Left lung (tissue), 10 donors: Measurements from ENCODE around the gene RNF207. TPM values are rescaled to one million over a fixed set of nuclear protein-coding genes. Genes with fewer than 3 reads are reported as not detected.

Source experiments
- ATAC-seq: fragments of 200-7000 bp; cut with Tn5 transposase; one replicate; pipeline ENCODE4 v1.9.1; 2020; ENCODE audit warnings: moderate library complexity
- DNase-seq, 4 donors: peaks; one replicate each; pipeline ENCODE4 v3.0.0-alpha.2; 2013 to 2020
- H3K27ac ChIP-seq, 2 donors: fragments of 200-600 bp; sonication (generic) in 1 of 2; one replicate each; pipeline versions ENCODE4 v1.5.0 to v1.8.0; 2020 to 2021
- H3K27me3 ChIP-seq, 2 donors: fragments of 200-600 bp; sonication (generic) in 1 of 2; one replicate each; pipeline versions ENCODE4 v1.5.0 to v1.8.0; 2020 to 2021
- H3K36me3 ChIP-seq, 2 donors: fragments of 200-600 bp; sonication (generic) in 1 of 2; one replicate each; pipeline versions ENCODE4 v1.5.0 to v1.8.0; 2020 to 2021
- H3K4me1 ChIP-seq, 2 donors: fragments of 200-600 bp; one replicate each; pipeline ENCODE4 v1.8.0; 2021
- H3K4me3 ChIP-seq, 2 donors: fragments of 200-600 bp; sonication (generic) in 1 of 2; one replicate each; pipeline versions ENCODE4 v1.5.0 to v1.8.0; 2020 to 2021; ENCODE audit warnings: mild to moderate bottlenecking in 1 of 2
- H3K9me3 ChIP-seq, 2 donors: fragments of 200-600 bp; sonication (generic) in 1 of 2; one replicate each; pipeline versions ENCODE4 v1.5.0 to v1.8.0; 2020 to 2021
- intact Hi-C, 2 donors: fragments of 100-400 bp; cut with DNase I; formaldehyde crosslinking; loops; one replicate each; pipeline versions ENCODE4 v1.11.2 to v1.14.2; 2022
- polyA plus RNA-seq, 6 donors: library from polyadenylated mRNA; unstranded; fragments of 120-200 nt; gene quantifications; one replicate each; pipeline ENCODE4 v1.2.1, GENCODE V29; 2013; ENCODE audit not compliant: insufficient read length in 6 of 6
- total RNA-seq, 2 donors: library from RNA; stranded (reverse); fragmentation: NEBNext Ultra II Directional; extraction: Animal tissue kit (Norgen Biotek cat#: 25700); gene quantifications; one replicate each; pipeline ENCODE4 v1.2.1, GENCODE V29; 2021
- TF ChIP-seq, protein P1 (sequence below), 2 donors: fragments of 200-600 bp; sonication (generic) in 1 of 2; IDR thresholded peaks; one replicate each; pipeline versions ENCODE4 v1.5.0 to v1.8.0; 2021; ENCODE audit warnings: antibody characterized with exemption in 2 of 2
- donor health status: DM: no; HTN: yes; CAD: no.
- donor health status: DM: no; HTN: no; CAD: no.

The RNF207 gene
- total and polyA plus RNA-seq, 8 donors = 10.7 to 16.3 (median 13.1) TPM

DNA sequence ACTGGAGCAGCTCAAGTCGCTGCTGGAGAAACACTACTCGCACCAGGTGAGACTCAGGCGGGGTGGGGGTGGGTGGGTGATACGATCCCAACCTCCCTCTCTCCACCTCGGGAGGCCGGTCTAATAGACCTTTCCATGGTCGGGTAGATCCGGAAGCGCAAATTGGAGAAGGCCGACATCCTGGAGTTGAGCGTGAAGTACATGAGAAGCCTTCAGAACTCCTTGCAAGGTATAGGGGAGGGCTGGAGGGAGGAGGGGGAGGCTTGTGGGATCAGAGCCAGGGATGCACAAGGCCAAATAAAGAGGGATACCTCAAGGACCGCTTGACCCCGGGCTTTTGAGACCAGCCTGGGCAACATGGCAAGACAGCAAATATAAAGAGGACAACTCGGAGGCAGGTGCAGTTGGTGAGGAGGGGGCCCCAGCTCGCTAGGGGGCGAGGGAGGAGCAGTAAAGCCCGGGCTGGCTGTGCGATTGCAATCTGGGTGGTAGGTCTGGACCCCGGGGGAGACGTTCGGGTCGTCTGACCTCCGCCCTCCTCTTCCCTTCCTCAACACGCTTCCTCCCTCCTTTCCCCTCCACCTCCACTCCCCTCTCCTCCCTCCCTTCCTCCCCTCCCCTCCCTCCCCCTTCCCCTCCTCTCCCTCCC lies 38.6 kb downstream of the RNF207 start:
- TF ChIP-seq, protein P1, sequence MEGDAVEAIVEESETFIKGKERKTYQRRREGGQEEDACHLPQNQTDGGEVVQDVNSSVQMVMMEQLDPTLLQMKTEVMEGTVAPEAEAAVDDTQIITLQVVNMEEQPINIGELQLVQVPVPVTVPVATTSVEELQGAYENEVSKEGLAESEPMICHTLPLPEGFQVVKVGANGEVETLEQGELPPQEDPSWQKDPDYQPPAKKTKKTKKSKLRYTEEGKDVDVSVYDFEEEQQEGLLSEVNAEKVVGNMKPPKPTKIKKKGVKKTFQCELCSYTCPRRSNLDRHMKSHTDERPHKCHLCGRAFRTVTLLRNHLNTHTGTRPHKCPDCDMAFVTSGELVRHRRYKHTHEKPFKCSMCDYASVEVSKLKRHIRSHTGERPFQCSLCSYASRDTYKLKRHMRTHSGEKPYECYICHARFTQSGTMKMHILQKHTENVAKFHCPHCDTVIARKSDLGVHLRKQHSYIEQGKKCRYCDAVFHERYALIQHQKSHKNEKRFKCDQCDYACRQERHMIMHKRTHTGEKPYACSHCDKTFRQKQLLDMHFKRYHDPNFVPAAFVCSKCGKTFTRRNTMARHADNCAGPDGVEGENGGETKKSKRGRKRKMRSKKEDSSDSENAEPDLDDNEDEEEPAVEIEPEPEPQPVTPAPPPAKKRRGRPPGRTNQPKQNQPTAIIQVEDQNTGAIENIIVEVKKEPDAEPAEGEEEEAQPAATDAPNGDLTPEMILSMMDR (IDR thresholded peaks at IDR 0.05) = no peak
- Histone ChIP-seq H3K36me3 (no peaks in the 10 kb centered on the region), H3K27me3 (peaks cover 72 to 100% of the 10 kb centered on the region in 2 donors), H3K9me3 (no peaks in the 10 kb centered on the region), H3K4me1 (peaks cover 9 to 41% of the 10 kb centered on the region in 2 donors), H3K27ac (no peak overlapping the region), H3K4me3 (no peak overlapping the region)
- intact Hi-C loops = loop anchor here in 1 of 2 donors (5.0 kb wide), 1 partner anchor 103 kb away; no protein-coding TSS in a partner anchor
- DNase-seq = no peak
- ATAC-seq = no peak

DNA sequence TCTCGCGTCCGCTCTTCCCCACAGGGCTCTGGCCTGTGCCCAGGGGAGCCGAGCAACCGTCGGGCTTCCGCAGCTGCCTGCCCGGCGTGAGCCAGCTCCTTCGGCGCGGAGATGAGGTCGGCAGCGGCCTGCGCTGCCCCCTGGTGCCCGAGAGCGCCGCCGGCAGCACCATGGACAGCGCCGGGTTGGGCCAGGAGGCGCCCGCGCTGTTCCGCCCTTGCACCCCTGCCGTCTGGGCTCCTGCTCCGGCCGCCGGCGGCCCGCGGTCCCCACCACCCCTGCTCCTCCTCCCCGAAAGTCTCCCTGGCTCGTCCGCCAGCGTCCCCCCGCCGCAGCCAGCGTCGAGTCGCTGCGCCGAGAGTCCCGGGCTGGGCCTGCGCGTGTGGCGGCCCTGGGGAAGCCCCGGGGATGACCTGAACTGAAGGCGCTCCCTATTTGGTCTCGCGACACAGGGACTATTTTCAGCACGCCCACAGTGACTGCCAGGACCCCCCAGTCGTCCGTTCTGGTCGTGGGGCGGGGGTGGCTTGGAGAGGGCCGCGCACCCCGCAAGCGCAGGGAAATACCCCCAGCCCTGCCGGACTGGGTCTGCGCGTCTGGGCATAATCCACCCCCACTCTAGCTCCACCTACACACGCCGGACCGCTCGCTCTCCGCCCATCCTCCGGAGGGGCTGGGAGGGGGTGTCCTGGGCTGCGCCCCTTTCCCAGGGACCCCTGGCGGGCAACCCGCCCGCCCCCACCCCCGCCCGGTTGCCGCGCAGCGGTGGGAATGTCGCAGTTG lies 39.4 kb downstream of the RNF207 start:
- peaks cover 77 to 100% of the 10 kb centered on the region in 2 donors for H3K27me3 ChIP-seq
- ATAC-seq (peak; percentile 89), DNase-seq (peak; percentile 78 to 92 (median 85))
- no peak overlapping the region for H3K4me3 ChIP-seq
- no peaks in the 10 kb centered on the region for H3K9me3 ChIP-seq
- H3K36me3 ChIP-seq = no peaks in the 10 kb centered on the region
- H3K27ac ChIP-seq = no peak overlapping the region
- H3K4me1 ChIP-seq = peaks cover 9 to 47% of the 10 kb centered on the region in 2 donors
- intact Hi-C loops = loop anchor here in 1 of 2 donors (5.0 kb wide), 1 partner anchor 102 kb away; no protein-coding TSS in a partner anchor
- TF ChIP-seq, protein P1 (IDR thresholded peaks at IDR 0.05) = peak; percentile 68 to 72

DNA sequence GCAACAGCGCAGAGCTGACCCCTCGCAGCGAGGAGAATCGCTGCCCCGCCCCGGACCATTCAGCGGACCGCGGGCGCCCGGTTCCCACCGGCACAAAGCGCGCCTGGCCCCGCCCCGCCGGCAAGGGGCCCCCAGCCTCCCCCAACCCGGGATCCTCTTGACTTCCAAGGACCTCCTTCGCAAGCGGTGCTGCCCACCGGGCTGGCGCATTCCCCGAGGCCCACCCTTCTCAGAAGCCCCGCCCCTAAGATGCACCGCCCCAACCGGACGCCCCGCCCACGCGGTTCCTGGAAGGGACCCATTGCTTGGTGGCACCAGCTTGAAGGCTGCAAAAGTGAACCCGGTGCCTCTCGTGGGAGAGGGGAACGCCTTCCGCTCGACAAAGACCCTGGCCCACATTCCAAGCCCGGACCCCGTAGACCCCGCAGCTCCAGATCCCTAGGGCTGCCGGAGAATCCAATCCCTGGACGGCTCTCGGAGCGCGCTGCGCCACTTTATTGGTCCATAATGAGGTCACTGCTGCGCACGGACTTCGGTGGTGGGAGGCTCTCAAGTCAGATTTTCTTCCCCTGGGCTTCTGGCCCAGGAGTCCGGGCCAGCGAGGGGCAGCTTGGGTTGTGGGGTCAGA lies 40.1 kb downstream of the RNF207 start:
- Histone ChIP-seq H3K9me3 (no peaks in the 10 kb centered on the region), H3K27me3 (peaks cover 76 to 100% of the 10 kb centered on the region in 2 donors), H3K36me3 (no peaks in the 10 kb centered on the region), H3K4me1 (peaks cover 9 to 47% of the 10 kb centered on the region in 2 donors), H3K27ac (no peak overlapping the region), H3K4me3 (no peak overlapping the region)
- intact Hi-C loops = loop anchor here in 1 of 2 donors (5.0 kb wide), 1 partner anchor 101 kb away; no protein-coding TSS in a partner anchor
- ATAC-seq (no peak), DNase-seq (no peak)
- TF ChIP-seq, protein P1 (IDR thresholded peaks at IDR 0.05) = no peak

DNA sequence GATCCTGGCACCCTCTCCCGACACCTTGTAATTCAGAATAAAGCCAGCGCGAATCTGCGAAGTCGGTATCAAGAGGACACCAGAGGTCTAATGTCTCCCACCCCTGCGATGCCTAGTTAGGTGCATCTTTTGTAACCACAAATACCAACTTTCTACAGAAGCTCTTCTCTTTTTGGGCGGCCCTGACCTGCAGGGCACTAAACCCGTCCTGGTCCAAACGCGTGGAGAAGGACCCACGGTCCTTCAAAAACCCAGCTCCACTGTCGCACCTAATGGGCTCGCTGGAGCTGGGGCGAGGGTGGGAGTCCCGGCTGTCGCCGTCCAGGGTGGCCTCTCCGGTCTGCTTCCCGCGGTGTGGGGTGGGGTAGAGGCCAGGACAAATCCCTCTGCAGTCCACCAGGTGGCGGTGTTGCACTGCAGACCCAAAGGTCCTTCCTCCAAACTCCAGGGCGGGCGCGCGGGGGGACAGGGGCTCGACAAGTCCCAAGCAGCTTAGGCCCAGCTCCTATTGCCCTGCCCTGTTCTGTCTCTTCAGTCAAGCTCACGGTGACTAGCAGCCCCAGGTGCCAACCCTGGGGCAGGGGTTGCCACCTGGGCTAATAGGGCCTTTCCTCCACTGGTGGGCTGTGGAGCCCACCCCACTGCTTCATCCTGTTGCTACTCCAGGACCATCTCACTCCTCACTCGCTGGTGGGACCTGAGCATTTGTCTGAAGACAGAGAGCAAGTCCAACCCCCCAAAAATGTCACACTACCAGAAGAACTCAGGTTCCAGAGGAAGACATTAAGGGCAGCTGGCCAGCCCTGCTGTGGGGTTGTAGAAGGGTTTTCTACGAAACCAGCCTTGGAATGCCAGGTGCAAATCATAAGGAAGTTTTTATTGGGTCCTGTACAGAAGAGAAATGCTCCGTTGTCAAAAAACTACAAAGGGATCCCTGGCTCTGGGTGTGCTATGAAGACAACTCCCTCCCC lies 40.9 kb downstream of the RNF207 start:
- TF ChIP-seq, protein P1 (IDR thresholded peaks at IDR 0.05) = peak; percentile 95 to 96

More for the DNA sequence above, 40.9 kb downstream of the RNF207 start:
- H3K27me3 ChIP-seq = peaks cover 68 to 100% of the 10 kb centered on the region in 2 donors
- no peak overlapping the region for H3K4me3 ChIP-seq
- intact Hi-C loops = loop anchor here in 1 of 2 donors (5.0 kb wide), 1 partner anchor 101 kb away; no protein-coding TSS in a partner anchor
- DNase-seq (peak in 3 of 4 donors; percentile 81 to 94 (median 88)), ATAC-seq (peak; percentile 78)
- H3K4me1 ChIP-seq = peaks cover 9 to 44% of the 10 kb centered on the region in 2 donors
- no peak overlapping the region for H3K27ac ChIP-seq
- H3K36me3 ChIP-seq = no peaks in the 10 kb centered on the region
- no peaks in the 10 kb centered on the region for H3K9me3 ChIP-seq
